RPMI8226 (cell line): ENCODE data around the gene GABBR2.
"Not testable (repeated sequence)": the region's sequence is repeated elsewhere in the genome, so short reads cannot be mapped to it uniquely, and the experiment has no call there.

Experiments used
- DNase-seq: peaks from one replicate; pipeline ENCODE4 v3.0.0-alpha.2; 2015

GABBR2 gene

DNA sequence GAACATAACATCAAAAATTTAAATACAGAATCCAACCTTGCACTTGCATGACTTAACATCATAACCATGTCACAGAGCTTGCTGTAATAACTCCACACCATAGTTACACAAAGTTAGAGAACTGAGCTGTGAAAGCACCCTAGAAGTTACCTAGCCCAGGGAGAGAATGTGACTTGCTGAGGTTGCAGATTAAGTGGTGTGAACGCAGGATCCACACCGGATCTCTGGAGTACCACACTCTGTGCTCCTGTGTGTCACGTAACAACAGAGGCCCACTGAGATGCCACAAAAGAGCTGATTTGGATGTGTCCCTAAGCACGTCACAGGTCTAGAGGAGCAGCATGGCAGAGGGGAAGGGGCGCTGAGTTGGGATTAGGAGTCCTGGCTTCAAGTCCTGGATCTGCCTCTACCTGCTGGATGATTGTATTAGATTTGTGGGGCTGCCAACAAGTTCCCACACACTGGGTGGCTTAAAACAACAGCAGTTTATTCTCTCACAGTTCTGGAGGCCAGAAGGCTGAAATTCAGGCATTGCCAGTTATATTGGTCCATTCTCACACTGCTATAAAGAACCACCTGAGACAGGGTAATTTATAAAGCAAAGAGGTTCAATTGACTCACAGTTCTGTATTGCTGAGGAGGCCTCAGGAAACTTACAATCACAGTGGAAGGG is 240.0 kb downstream of the GABBR2 start:
- no peak for DNase-seq

DNA sequence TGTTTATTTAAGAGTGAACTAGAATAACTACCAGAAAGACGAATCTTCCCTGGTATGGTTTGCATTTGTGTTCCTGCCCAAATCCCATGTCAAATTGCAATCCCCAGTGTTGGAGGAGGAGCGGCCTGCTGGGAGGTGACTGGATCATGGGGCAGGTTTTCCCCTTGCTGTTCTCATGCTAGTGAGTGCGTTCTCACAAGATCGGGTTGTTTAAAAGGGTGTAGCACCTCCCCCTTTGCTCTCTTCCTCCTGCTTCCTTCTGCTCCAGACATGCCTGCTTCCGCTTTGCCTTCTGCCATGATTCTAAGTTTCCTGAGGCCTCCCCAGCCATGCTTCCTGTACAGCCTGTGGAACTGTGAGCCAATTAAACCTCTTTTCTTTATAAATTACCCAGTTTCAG is 242.9 kb downstream of the GABBR2 start:
- DNase-seq, result no peak

GRCh38 chr9:98464156-98464690 is 244.5 kb downstream of the GABBR2 start:
- not testable (repeated sequence) for DNase-seq

- no peak for DNase-seq
Measured at GRCh38 chr9:98462310-98462709, 246.4 kb downstream of the GABBR2 start.

- DNase-seq, result no peak
Measured at GRCh38 chr9:98460704-98461103, 248.0 kb downstream of the GABBR2 start.

DNA sequence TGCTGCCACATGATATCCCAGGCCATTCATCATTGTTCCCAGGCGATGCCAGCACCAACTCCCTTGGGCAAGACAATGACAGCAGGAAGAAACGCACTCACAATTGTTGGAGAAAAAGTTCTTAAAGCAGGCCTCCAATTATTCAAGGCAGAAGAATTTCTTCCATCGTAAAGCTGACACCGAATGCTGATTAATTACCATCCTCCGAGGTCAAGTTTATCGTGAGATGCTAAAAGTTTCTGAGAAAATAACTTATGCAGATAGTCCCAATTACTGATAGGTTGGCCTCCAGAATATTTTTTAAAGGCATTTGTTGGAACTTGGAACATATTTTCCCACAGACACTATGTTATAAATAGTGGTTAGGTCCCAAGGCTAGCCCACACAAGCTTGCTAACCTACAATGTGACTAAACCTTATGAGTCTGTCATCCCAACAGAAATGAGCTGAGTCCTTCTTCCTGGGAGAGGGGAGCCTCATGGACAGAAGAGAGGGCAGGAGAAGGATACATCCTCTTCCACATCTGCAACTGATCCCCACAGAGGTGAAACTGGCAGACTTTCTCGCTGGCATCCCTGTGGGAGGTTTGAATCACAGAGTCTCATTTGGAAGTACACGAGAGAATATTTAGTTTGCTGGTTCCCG is 250.9 kb downstream of the GABBR2 start:
- no peak for DNase-seq

DNA sequence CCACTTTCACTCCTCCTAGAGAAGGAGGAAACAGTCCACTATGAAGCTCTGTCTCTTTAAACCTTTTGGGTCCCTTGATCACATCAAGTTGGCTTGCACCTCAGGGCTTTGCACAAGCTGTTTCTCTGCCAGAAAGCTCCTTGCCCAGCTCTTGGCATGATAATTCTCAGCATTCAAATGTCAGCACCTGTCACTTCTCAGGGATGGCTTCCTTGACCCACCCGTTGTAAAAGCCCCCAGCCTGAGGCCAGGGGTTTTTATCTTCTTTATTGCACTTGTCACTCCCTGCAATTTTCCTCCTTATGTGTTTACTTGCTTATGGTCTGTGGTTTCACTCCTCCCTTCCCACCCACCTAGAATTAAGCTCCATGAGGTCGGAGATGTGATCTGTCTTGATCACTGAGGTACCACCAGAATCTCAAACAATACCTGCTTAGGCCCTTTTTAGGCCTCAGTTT is 252.6 kb downstream of the GABBR2 start:
- DNase-seq, result no peak

DNA sequence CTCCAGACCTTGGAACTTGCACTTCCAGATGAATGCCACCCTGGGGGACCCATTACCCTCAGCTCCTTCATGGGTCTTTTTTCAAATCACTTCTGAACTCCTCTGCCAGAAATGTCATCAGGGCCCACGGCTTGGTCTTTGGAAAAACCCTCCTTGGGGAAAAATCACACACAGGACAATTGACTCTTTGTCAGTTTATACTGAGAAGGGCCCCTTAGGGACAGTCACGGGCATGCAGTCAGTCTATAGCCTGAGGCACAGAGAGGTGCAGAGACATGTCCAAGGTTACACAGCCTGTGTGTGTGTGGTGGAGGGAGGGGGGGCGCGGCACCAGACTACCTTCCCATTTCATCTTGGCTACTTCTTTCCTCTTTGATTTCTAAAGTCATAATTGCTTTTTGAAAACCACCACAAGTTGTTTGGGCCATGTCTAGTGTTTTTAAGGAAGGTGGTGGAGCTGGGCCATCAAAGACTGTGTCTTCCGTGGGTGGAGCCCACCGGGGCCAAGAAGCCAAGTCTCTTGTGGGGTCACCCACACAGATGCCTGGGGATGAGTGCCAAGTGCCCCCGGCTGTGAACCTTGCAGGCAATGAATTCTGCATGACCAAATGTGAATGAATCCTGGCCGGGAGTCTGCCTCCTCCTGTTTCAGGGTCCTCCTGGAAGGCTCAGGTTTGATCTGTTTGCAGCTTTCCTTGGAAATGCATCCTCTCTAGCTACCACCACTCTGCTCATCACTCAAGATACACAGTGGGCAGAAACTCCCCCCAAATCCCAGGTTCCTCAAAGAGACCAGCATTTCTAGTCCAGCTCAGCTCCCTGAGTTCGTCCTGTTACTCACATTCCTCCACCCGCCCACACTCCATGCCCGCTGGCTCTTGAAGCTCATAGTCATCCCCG is 253.2 kb downstream of the GABBR2 start:
- no peak for DNase-seq

DNA sequence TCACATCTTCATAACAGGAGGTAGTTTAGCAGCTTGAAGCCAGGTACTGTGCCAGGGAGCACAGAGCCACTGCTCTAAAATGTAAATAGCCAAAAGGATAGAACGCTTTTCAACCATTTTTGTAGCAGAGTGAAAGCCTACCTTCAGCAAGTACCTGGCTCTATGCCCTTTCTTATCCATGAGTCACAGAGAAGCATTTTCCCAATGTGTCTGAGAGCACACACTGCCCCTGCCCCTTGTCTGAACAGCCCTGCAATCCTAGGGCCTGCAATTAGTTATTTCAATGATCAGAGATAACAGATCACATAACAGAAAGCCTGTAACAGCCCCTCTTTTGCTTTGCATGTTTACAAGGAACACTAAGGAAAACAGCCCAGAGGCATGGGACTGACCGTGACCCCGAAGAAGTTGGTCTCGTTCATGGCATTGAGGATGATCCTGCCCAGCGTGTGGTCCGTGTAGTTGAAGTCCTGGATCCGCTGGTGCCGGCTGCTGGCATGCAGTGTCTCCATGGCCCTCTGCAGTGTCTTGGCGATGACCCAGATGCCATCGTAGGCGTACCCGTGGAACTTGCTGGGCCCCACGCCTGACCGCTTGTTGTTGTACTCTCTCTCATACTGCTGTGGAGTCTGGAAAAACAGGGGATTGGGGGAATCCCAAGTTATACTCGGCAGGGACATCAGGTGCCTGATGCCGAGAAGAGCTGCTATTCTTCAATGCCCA is 255.0 kb downstream of the GABBR2 start:
- DNase-seq, result no peak

GRCh38 chr9:98451576-98451975 is 257.2 kb downstream of the GABBR2 start:
- DNase-seq, result no peak

- no peak for DNase-seq
Measured at GRCh38 chr9:98450496-98450895, 258.2 kb downstream of the GABBR2 start.

DNA sequence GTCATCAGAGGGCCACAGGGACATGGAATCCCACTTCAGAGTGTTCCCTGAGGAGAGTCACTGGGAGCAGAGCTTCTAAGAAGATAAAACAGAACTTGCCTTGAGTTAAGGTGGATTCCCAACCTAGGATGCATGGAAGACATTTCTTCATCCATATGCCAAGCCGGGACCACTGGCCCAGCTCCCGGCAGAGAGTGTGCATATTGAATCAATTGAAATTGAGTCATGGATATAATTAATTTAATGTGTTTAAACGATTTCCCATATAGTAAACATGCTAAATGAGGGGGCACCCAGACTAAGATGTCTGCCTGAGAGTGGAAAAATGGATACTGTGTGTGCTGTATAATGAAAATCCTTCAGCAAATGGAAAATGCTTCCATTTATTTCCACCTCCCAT is 258.9 kb downstream of the GABBR2 start:
- DNase-seq, result no peak

- DNase-seq, result no peak
Measured at GRCh38 chr9:98445576-98445975, 263.2 kb downstream of the GABBR2 start.

- no peak for DNase-seq
Measured at GRCh38 chr9:98444601-98445000, 264.1 kb downstream of the GABBR2 start.

DNA sequence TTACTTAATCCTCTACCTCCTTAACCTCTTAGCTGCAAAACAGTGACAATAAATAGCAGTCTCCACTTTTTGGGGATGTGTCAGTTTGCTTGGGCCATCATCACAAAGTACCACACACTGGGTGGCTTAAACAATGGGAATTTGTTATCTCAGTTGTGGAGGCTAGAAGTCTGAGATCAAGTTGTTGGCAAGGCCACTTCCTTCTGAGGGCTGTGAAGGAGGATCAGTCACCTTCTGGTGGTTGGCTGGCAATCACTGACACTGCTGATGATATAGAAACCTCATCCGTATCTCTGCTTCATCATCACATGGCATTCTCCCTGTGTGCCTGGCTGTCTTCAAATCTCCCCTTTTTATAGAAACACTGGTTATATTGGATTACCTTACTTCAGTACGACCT is 266.2 kb downstream of the GABBR2 start:
- DNase-seq, result no peak

GRCh38 chr9:98442114-98442513 is 266.6 kb downstream of the GABBR2 start:
- DNase-seq, result no peak

- DNase-seq, result no peak
Measured at GRCh38 chr9:98438666-98439065, 270.1 kb downstream of the GABBR2 start.

- DNase-seq, result no peak
Measured at GRCh38 chr9:98437458-98438034, 271.2 kb downstream of the GABBR2 start.

- DNase-seq, result no peak
Measured at GRCh38 chr9:98432960-98433359, 275.8 kb downstream of the GABBR2 start.

DNA sequence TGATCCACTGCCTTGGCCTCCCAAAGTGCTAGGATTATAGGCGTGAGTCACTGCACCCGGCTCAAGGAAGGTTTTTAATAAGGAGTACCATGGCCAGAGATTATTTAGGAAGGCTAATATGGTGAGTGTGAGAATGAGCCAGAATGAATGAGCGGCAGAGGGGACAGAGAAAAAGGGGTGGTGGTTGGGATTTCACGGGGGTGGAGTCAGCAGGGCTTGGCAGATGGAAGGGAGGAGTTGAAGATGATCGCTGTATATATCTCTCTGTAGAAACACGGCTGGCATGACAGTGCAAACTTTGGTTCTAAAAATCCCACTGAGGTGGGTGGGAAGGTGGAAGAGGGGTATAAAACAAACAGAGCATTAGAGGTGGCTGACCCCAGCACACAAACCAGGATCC is 276.6 kb downstream of the GABBR2 start:
- no peak for DNase-seq

GRCh38 chr9:98430535-98431292 is 278.0 kb downstream of the GABBR2 start:
- no peak for DNase-seq

- no peak for DNase-seq
Measured at GRCh38 chr9:98429613-98430012, 279.1 kb downstream of the GABBR2 start.
